GM12875 (cell line): ENCODE data around the gene MEIOC.

ENCODE experiments used
- H3K4me3 ChIP-seq: one replicate; pipeline ENCODE4 v1.5.1; 2011; ENCODE audit warnings: low read depth, low read length, control low read depth
- CTCF ChIP-seq: IDR thresholded peaks from 2 replicates; pipeline ENCODE4 v1.5.1; 2011; ENCODE audit warnings: low read depth, mild to moderate bottlenecking, control low read depth, inconsistent platforms, low read length, moderate library complexity, borderline replicate concordance; ENCODE audit not compliant: insufficient read depth

MEIOC gene

GRCh38 chr17:44655983-44656710 is at the start of gene MEIOC:
Gene MEIOC, plus strand, starts transcription at chr17:44656468. Its CDS starts 146 bp downstream, at chr17:44656614.
- TF ChIP-seq CTCF = no peak
- peak within 1 kb of the TSS; percentile 29 for H3K4me3 ChIP-seq

GRCh38 chr17:44606658-44607057 is 49.6 kb upstream of the MEIOC start:
- no peak overlapping the region for H3K4me3 ChIP-seq
- TF ChIP-seq CTCF = no peak

GRCh38 chr17:44607836-44608690 is 48.2 kb upstream of the MEIOC start:
- TF ChIP-seq CTCF = no peak

GRCh38 chr17:44608727-44609435 is 47.4 kb upstream of the MEIOC start:
- TF ChIP-seq CTCF = no peak
- no peak overlapping the region for H3K4me3 ChIP-seq

More at GRCh38 chr17:44607836-44608690, 48.2 kb upstream of the MEIOC start:
- no peak overlapping the region for H3K4me3 ChIP-seq

GRCh38 chr17:44610331-44610730 is 45.9 kb upstream of the MEIOC start:
- no peak overlapping the region for H3K4me3 ChIP-seq
- no peak for TF ChIP-seq CTCF

- H3K4me3 ChIP-seq = no peak overlapping the region
- TF ChIP-seq CTCF = no peak
Measured at GRCh38 chr17:44610871-44611270, 45.4 kb upstream of the MEIOC start.
